HepG2 (cell line): Measurements from ENCODE around the gene CR1L. TPM values are rescaled to one million over a fixed set of nuclear protein-coding genes. Genes with fewer than 3 reads are reported as not detected.

Experiments used
- CBX2 ChIP-seq, 2 experiments: fragments of 200-600 bp in 1 of 2; sonication (generic); formaldehyde crosslinking in 1 of 2; IDR thresholded peaks; 2 replicates each; pipeline versions ENCODE4 v1.7.0 to v1.8.1; 2018 to 2022; ENCODE audit warnings: low read depth in 2 of 2, low read length in 1 of 2, mild to moderate bottlenecking in 1 of 2, missing genetic modification reagents in 1 of 2
- FOXA3 ChIP-seq: IDR thresholded peaks from 2 replicates; pipeline ENCODE4 v1.6.1; 2016; ENCODE audit warnings: missing genetic modification reagents, missing compliant biosample characterization
- IRF9 ChIP-seq: sonication (generic); formaldehyde crosslinking; IDR thresholded peaks from 2 replicates; pipeline ENCODE4 v1.8.0; 2022; ENCODE audit warnings: missing genetic modification reagents, mild to moderate bottlenecking, borderline replicate concordance
- KDM5A ChIP-seq: fragments of 200-600 bp; sonication (generic); IDR thresholded peaks from 2 replicates; pipeline ENCODE4 v1.7.0; 2018; ENCODE audit warnings: antibody characterized with exemption, mild to moderate bottlenecking, low read length, borderline replicate concordance
- NFYB ChIP-seq: sonication (generic); formaldehyde crosslinking; IDR thresholded peaks from 2 replicates; pipeline ENCODE4 v1.4.0; 2020; ENCODE audit warnings: missing genetic modification reagents
- NKX3-1 ChIP-seq: sonication (generic); formaldehyde crosslinking; IDR thresholded peaks from 2 replicates; pipeline ENCODE4 v1.5.0; 2020; ENCODE audit warnings: missing genetic modification reagents
- POLR2AphosphoS5 ChIP-seq: IDR thresholded peaks from 2 replicates; pipeline ENCODE4 v1.6.1; 2012; ENCODE audit warnings: low read depth, low read length
- PPARG ChIP-seq: conservative IDR thresholded peaks from 2 replicates; pipeline ENCODE4 v1.6.1; 2016; ENCODE audit warnings: missing biosample characterization, missing genetic modification reagents
- PRMT3 ChIP-seq: sonication (generic); formaldehyde crosslinking; IDR thresholded peaks from 2 replicates; pipeline ENCODE4 v1.8.1; 2022; ENCODE audit warnings: low read depth, mild to moderate bottlenecking, moderate library complexity, missing genetic modification reagents, borderline replicate concordance
- RELA ChIP-seq: sonication (generic); formaldehyde crosslinking; IDR thresholded peaks from 2 replicates; pipeline ENCODE4 v1.4.0; 2020; ENCODE audit warnings: missing genetic modification reagents
- RFX1 ChIP-seq: fragments of 450-650 bp; IDR thresholded peaks from 2 replicates; pipeline ENCODE4 v1.6.1; 2017
- SMARCE1 ChIP-seq: fragments of 450-650 bp; IDR thresholded peaks from 2 replicates; pipeline ENCODE4 v1.6.1; 2017; ENCODE audit warnings: borderline replicate concordance
- SOX5 ChIP-seq: IDR thresholded peaks from 2 replicates; pipeline ENCODE4 v1.6.1; 2016; ENCODE audit warnings: borderline replicate concordance
- STAT6 ChIP-seq: sonication (generic); formaldehyde crosslinking; IDR thresholded peaks from 2 replicates; pipeline ENCODE4 v1.4.0; 2020; ENCODE audit warnings: missing genetic modification reagents, mild to moderate bottlenecking, borderline replicate concordance
- TARDBP ChIP-seq: sonication (generic); formaldehyde crosslinking; IDR thresholded peaks from 2 replicates; pipeline ENCODE4 v1.8.0; 2022; ENCODE audit warnings: mild to moderate bottlenecking, missing genetic modification reagents
- U2AF1 ChIP-seq: fragments of 200-400 bp; formaldehyde crosslinking; optimal IDR thresholded peaks from 2 replicates; pipeline ENCODE3; 2017; ENCODE audit warnings: mild to moderate bottlenecking, low read depth, low read length
- ZNF10 ChIP-seq: sonication (generic); formaldehyde crosslinking; IDR thresholded peaks from 2 replicates; pipeline ENCODE4 v1.4.0; 2020; ENCODE audit warnings: mild to moderate bottlenecking, low read depth, missing genetic modification reagents, borderline replicate concordance
- ZNF160 ChIP-seq: sonication (generic); formaldehyde crosslinking; IDR thresholded peaks from 2 replicates; pipeline ENCODE4 v1.8.0; 2022; ENCODE audit warnings: mild to moderate bottlenecking, inconsistent platforms, missing genetic modification reagents
- ZNF3 ChIP-seq: IDR thresholded peaks from 2 replicates; pipeline ENCODE4 v1.7.0; 2017; ENCODE audit warnings: inconsistent platforms
- ZNF441 ChIP-seq: sonication (generic); formaldehyde crosslinking; IDR thresholded peaks from 2 replicates; pipeline ENCODE4 v1.7.0; 2021; ENCODE audit warnings: missing genetic modification reagents, borderline replicate concordance
- ZNF460 ChIP-seq: sonication (generic); formaldehyde crosslinking; IDR thresholded peaks from 2 replicates; pipeline ENCODE4 v1.5.1; 2020; ENCODE audit warnings: missing genetic modification reagents, mild to moderate bottlenecking, borderline replicate concordance
- polyA plus RNA-seq, 8 experiments: library from polyadenylated mRNA; depleted of rRNA in 3 of 8; stranded (reverse) in 7 of 8; unstranded in 1 of 8; fragments of >200 nt; fragmentation: Illumina TruSeq in 4 of 8; extraction: Trizol in 4 of 8; gene quantifications; 2 replicates each; pipeline versions ENCODE4 v1.2.1 to v1.2.3, GENCODE V29; 2011 to 2016; ENCODE audit warnings: low read depth in 4 of 8, missing spikeins in 1 of 8, mixed read lengths in 1 of 8; ENCODE audit not compliant: insufficient read depth in 1 of 8
- total RNA-seq, 5 experiments: library from RNA; depleted of rRNA; stranded (reverse); fragments of >200 nt; fragmentation: Illumina TruSeq; extraction: Trizol; gene quantifications; 2 replicates each; pipeline ENCODE4 v1.2.3, GENCODE V29; 2016; ENCODE audit warnings: low read depth in 1 of 5
- TF ChIP-seq, protein P1 (sequence below): IDR thresholded peaks from 2 replicates; pipeline ENCODE4 v1.6.1; 2016; ENCODE audit warnings: missing compliant biosample characterization, missing genetic modification reagents, borderline replicate concordance
- TF ChIP-seq, protein P2 (sequence below): sonication (generic); formaldehyde crosslinking; IDR thresholded peaks from 2 replicates; pipeline ENCODE4 v1.5.1; 2020; ENCODE audit warnings: mild to moderate bottlenecking, missing genetic modification reagents

The CR1L gene
- total and polyA plus RNA-seq, 2 of the 13 experiments (the other 11 are each of a cell fraction or from before 2014, with no cell fraction given): not detected

GRCh38 chr1:207751790-207752455 is 107.0 kb downstream of the CR1L start, which contains the start of gene CD46 (continued):
- peak; percentile 9; the same call in 1 of the 2 replicates for TF ChIP-seq STAT6 (CRISPR knock-in tag)
- TF ChIP-seq IRF9 (CRISPR knock-in tag): no peak
- TF ChIP-seq PRMT3 (CRISPR knock-in tag): no peak
- TF ChIP-seq NFYB (CRISPR knock-in tag): peak; percentile 94
- 0 out of 2 replicates have a peak, but pooled peaks have one; percentile 37 for TF ChIP-seq ZNF441
- no peak for TF ChIP-seq PPARG (CRISPR knock-in tag)
- TF ChIP-seq RFX1: no peak
- peak; percentile 22; the same call in 1 of the 2 replicates for TF ChIP-seq KDM5A
- TF ChIP-seq CBX2 (IDR thresholded peaks at IDR 0.05; ENCODE audit: low read depth, low read length): no peak
- no peak for TF ChIP-seq CBX2 (CRISPR knock-in tag; IDR thresholded peaks at IDR 0.05; ENCODE audit: low read depth)
- no peak for TF ChIP-seq ZNF160
- peak; percentile 95 for TF ChIP-seq POLR2AphosphoS5
- TF ChIP-seq ZNF460 (CRISPR knock-in tag): no peak
- no peak; the same call in 1 of the 2 replicates for TF ChIP-seq TARDBP (CRISPR knock-in tag)
- no peak for TF ChIP-seq FOXA3 (CRISPR knock-in tag)
- TF ChIP-seq ZNF10 (CRISPR knock-in tag): no peak
- TF ChIP-seq SOX5 (CRISPR knock-in tag): peak; percentile 8; the same call in 1 of the 2 replicates
- TF ChIP-seq, protein P1, sequence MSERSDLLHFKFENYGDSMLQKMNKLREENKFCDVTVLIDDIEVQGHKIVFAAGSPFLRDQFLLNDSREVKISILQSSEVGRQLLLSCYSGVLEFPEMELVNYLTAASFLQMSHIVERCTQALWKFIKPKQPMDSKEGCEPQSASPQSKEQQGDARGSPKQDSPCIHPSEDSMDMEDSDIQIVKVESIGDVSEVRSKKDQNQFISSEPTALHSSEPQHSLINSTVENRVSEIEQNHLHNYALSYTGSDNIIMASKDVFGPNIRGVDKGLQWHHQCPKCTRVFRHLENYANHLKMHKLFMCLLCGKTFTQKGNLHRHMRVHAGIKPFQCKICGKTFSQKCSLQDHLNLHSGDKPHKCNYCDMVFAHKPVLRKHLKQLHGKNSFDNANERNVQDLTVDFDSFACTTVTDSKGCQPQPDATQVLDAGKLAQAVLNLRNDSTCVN (CRISPR knock-in tag): no peak; the same call in 1 of the 2 replicates
- TF ChIP-seq, protein P2, sequence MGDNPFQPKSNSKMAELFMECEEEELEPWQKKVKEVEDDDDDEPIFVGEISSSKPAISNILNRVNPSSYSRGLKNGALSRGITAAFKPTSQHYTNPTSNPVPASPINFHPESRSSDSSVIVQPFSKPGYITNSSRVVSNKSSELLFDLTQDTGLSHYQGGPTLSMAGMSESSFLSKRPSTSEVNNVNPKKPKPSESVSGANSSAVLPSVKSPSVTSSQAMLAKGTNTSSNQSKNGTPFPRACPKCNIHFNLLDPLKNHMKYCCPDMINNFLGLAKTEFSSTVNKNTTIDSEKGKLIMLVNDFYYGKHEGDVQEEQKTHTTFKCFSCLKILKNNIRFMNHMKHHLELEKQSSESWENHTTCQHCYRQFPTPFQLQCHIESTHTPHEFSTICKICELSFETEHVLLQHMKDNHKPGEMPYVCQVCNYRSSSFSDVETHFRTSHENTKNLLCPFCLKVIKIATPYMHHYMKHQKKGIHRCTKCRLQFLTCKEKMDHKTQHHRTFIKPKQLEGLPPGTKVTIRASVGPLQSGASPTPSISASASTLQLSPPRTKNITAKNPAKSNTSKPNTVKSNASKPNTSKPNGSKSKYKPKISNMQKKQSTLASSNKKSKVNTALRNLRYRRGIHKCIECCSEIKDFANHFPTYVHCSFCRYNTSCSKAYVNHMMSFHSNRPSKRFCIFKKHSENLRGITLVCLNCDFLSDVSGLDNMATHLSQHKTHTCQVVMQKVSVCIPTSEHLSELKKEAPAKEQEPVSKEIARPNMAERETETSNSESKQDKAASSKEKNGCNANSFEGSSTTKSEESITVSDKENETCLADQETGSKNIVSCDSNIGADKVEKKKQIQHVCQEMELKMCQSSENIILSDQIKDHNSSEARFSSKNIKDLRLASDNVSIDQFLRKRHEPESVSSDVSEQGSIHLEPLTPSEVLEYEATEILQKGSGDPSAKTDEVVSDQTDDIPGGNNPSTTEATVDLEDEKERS (CRISPR knock-in tag): no peak
- no peak for TF ChIP-seq RELA (CRISPR knock-in tag)
- no peak for TF ChIP-seq U2AF1
- TF ChIP-seq ZNF3 (CRISPR knock-in tag): no peak
- TF ChIP-seq NKX3-1: no peak
- TF ChIP-seq SMARCE1: no peak
